HUES48 (cell line): ENCODE data around the gene CCDC68.
"Not testable (repeated sequence)": the region's sequence is repeated elsewhere in the genome, so short reads cannot be mapped to it uniquely, and the experiment has no call there.

Source experiments
- H3K27ac ChIP-seq: one replicate; pipeline ENCODE4 v1.7.0; 2013; ENCODE audit warnings: low read depth, low read length, inconsistent platforms
- H3K27me3 ChIP-seq: 2 replicates; pipeline ENCODE4 v1.6.1; 2013; ENCODE audit warnings: mild to moderate bottlenecking, low read length; ENCODE audit not compliant: control insufficient read depth, insufficient read depth
- H3K36me3 ChIP-seq: 2 replicates; pipeline ENCODE4 v1.6.1; 2013; ENCODE audit warnings: low read length; ENCODE audit not compliant: control insufficient read depth, insufficient read depth
- H3K4me1 ChIP-seq: 2 replicates; pipeline ENCODE4 v1.6.1; 2013; ENCODE audit warnings: mild to moderate bottlenecking, low read length; ENCODE audit not compliant: control insufficient read depth, insufficient read depth
- H3K4me3 ChIP-seq: 2 replicates; pipeline ENCODE4 v1.5.1; 2013; ENCODE audit warnings: mild to moderate bottlenecking, low read depth, low read length
- H3K9ac ChIP-seq: 2 replicates; pipeline ENCODE4 v1.6.1; 2013; ENCODE audit warnings: mild to moderate bottlenecking, low read depth, low read length, moderate library complexity
- H3K9me3 ChIP-seq: 2 replicates; pipeline ENCODE4 v1.6.1; 2013; ENCODE audit warnings: low read length; ENCODE audit not compliant: control insufficient read depth, insufficient read depth

CCDC68 gene

DNA sequence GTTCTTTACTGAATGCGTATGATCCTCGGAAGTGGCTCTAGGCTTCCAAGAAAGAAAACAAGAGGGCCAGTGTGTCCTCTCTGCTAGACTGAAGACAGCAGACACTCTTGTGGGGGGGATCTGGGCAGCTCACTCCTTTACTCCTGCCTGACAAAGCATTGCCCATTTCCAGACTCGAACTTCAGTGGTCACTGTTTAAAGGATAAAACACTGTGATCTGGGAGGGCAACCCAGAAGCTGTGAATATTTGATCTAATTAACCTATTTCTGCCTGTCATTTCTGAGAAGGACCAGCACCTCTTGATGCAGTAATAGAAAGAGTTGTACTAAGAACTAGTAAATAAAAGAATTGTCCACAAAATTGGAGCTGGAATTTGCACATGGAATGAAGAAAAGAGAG, 24.5 kb upstream of the CCDC68 start:
- H3K27ac ChIP-seq, result no peak overlapping the region
- no peaks in the 10 kb centered on the region for H3K9me3 ChIP-seq
- H3K9ac ChIP-seq, result no peak overlapping the region
- no peaks in the 10 kb centered on the region for H3K4me1 ChIP-seq
- no peak overlapping the region for H3K4me3 ChIP-seq
- H3K36me3 ChIP-seq, result no peaks in the 10 kb centered on the region
- no peaks in the 10 kb centered on the region for H3K27me3 ChIP-seq

- Histone ChIP-seq H3K4me1 (no peaks in the 10 kb centered on the region), H3K27ac (no peak overlapping the region), H3K9ac (no peak overlapping the region), H3K9me3 (no peaks in the 10 kb centered on the region), H3K36me3 (no peaks in the 10 kb centered on the region), H3K4me3 (no peak overlapping the region), H3K27me3 (no peaks in the 10 kb centered on the region)
Observed at GRCh38 chr18:54983041-54983686, 23.9 kb upstream of the CCDC68 start.

DNA sequence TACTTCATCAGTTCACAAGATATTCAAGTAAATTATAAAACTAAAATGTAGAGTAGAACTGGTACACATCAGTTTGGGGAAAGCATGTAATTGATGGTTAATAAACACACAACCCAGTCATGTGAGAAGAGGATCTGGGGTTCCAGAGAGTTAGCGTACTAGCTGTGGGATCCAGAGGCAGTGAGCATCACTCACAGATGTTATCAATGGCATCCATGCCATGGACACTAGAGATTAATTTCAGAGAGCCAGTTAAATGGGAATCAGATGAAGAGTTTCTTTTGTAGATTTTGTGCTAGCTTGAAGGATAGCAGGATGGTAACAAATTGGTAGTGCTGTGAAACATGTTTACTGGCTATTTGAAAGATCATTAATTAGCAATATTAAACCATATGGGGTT, 21.8 kb upstream of the CCDC68 start:
- no peaks in the 10 kb centered on the region for H3K36me3 ChIP-seq
- H3K4me1 ChIP-seq, result no peaks in the 10 kb centered on the region
- H3K9me3 ChIP-seq, result no peaks in the 10 kb centered on the region
- H3K27ac ChIP-seq, result no peak overlapping the region
- no peaks in the 10 kb centered on the region for H3K27me3 ChIP-seq
- H3K9ac ChIP-seq, result no peak overlapping the region
- H3K4me3 ChIP-seq, result no peak overlapping the region

DNA sequence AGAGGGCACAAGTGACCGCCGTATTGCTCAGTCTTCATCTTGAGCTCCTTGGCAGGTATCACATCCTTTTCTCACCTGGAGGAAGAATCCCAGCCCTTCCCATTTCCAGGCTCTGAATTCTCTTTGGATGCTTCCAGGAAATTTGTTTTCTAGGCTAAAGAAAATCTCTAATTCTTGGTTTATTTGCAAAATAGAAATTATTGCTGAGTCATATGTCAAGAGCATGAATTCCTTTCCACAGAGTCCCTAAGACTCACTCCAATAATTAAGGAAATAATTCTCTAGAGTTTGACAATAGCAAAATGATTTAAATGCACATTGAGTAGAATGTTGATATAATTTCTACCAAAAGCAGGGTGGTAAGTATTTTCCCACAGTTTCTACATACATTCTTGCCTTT, 16.3 kb upstream of the CCDC68 start:
- Histone ChIP-seq H3K36me3 (no peaks in the 10 kb centered on the region), H3K27me3 (no peaks in the 10 kb centered on the region), H3K27ac (no peak overlapping the region), H3K9ac (no peak overlapping the region), H3K4me1 (no peaks in the 10 kb centered on the region), H3K4me3 (no peak overlapping the region), H3K9me3 (no peaks in the 10 kb centered on the region)

- no peak overlapping the region for H3K27ac ChIP-seq
- no peaks in the 10 kb centered on the region for H3K27me3 ChIP-seq
- H3K9ac ChIP-seq, result no peak overlapping the region
- no peaks in the 10 kb centered on the region for H3K9me3 ChIP-seq
- no peak overlapping the region for H3K4me3 ChIP-seq
- no peaks in the 10 kb centered on the region for H3K36me3 ChIP-seq
- H3K4me1 ChIP-seq, result no peaks in the 10 kb centered on the region
Observed at GRCh38 chr18:54973046-54973445, 13.8 kb upstream of the CCDC68 start.

DNA sequence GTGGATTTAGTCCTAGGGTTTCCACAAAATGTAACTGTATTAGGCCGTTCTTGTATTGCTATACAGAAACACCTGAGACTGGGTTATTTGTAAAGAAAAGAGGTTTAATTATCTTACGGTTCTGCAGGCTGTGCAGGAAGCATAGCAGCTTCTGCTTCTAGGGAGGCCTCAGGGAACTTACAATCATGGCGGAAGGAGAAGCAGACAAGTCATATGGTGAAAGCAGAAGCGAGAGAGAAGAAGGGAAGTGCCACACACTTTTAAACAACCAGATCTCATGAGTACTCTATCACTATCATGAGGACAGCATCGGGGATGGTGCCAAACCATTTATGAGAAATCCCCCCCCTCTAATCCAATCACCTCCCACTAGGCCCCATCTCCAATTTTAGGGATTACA, 9.5 kb upstream of the CCDC68 start:
- Histone ChIP-seq H3K36me3 (no peaks in the 10 kb centered on the region), H3K27ac (no peak overlapping the region), H3K4me1 (no peaks in the 10 kb centered on the region), H3K9ac (no peak overlapping the region), H3K4me3 (no peak overlapping the region), H3K9me3 (no peaks in the 10 kb centered on the region), H3K27me3 (no peaks in the 10 kb centered on the region)

- not testable (repeated sequence) for H3K27ac ChIP-seq
Observed at GRCh38 chr18:54968237-54968636, 9.0 kb upstream of the CCDC68 start.

DNA sequence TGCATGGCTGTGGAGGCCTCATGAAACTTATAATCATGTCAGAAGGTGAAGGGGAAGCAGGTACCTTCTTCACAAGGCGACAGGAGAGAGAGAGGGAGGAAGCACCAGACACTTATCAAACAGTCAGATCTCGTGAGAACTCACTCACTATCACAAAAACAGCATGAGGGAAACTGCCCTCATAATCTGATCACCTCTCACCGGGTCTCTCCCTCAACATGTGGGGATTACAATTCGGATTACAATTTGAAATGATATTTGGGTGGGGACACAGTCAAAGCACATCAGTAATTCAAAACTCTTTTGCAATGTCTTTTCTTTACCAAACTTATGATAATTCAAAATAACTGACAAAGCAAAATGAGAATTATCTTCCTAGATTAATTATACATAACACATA, 8.5 kb upstream of the CCDC68 start:
- no peak overlapping the region for H3K27ac ChIP-seq
- H3K4me3 ChIP-seq, result no peak overlapping the region
- H3K9ac ChIP-seq, result no peak overlapping the region

More at GRCh38 chr18:54968237-54968636, 9.0 kb upstream of the CCDC68 start:
- not testable (repeated sequence) for H3K9ac ChIP-seq, H3K9me3 ChIP-seq, H3K4me3 ChIP-seq, H3K4me1 ChIP-seq, H3K27me3 ChIP-seq, H3K36me3 ChIP-seq

GRCh38 chr18:54964741-54965140, 5.5 kb upstream of the CCDC68 start:
- Histone ChIP-seq H3K4me1 (no peaks in the 10 kb centered on the region), H3K4me3 (no peak overlapping the region), H3K36me3 (no peaks in the 10 kb centered on the region), H3K27ac (no peak overlapping the region), H3K27me3 (peaks cover 4% of the 10 kb centered on the region; the same call in 1 of the 2 replicates), H3K9ac (no peak overlapping the region), H3K9me3 (no peaks in the 10 kb centered on the region)

More for the DNA sequence above, 8.5 kb upstream of the CCDC68 start:
- Histone ChIP-seq H3K4me1 (no peaks in the 10 kb centered on the region), H3K27me3 (no peaks in the 10 kb centered on the region), H3K9me3 (no peaks in the 10 kb centered on the region), H3K36me3 (no peaks in the 10 kb centered on the region)

- peaks cover 15% of the 10 kb centered on the region for H3K27me3 ChIP-seq
- no peak overlapping the region for H3K4me3 ChIP-seq
- no peaks in the 10 kb centered on the region for H3K9me3 ChIP-seq
- no peaks in the 10 kb centered on the region for H3K4me1 ChIP-seq
- H3K36me3 ChIP-seq, result no peaks in the 10 kb centered on the region
- no peak overlapping the region for H3K9ac ChIP-seq
- no peak overlapping the region for H3K27ac ChIP-seq
Observed at GRCh38 chr18:54962919-54963645, 3.8 kb upstream of the CCDC68 start.

DNA sequence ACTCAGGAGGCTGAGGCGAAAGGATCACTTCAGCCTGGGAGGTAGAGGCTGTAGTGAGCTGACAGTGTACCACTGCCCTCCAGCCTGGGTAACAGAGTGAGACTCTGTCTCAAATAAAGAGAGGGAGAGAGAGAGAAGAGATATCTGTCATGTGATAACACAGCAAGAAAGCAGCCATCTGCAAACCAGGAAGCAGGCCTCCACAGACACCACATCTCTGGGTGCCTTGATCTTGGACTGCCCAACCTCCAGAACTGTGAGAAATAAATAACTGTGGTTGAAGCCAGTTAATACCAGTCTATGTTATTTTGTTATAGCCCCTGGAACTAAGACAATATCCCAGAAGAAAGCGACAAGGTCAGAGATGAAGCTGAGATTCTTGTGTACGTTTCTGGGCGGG, 2.6 kb upstream of the CCDC68 start:
- Histone ChIP-seq H3K27ac (no peak overlapping the region), H3K4me1 (no peaks in the 10 kb centered on the region), H3K4me3 (no peak overlapping the region), H3K27me3 (peaks cover 16% of the 10 kb centered on the region), H3K36me3 (no peaks in the 10 kb centered on the region), H3K9me3 (no peaks in the 10 kb centered on the region), H3K9ac (no peak overlapping the region)
